ENCODE results near the gene IL17RE. TPM values are rescaled to one million over a fixed set of nuclear protein-coding genes. Genes with fewer than 3 reads are reported as not detected.

The IL17RE gene
- total and polyA plus RNA-seq, 2 of the 13 experiments (the other 11 are each of a cell fraction or from before 2014, with no cell fraction given), result 14.5 to 24.1 TPM

DNA sequence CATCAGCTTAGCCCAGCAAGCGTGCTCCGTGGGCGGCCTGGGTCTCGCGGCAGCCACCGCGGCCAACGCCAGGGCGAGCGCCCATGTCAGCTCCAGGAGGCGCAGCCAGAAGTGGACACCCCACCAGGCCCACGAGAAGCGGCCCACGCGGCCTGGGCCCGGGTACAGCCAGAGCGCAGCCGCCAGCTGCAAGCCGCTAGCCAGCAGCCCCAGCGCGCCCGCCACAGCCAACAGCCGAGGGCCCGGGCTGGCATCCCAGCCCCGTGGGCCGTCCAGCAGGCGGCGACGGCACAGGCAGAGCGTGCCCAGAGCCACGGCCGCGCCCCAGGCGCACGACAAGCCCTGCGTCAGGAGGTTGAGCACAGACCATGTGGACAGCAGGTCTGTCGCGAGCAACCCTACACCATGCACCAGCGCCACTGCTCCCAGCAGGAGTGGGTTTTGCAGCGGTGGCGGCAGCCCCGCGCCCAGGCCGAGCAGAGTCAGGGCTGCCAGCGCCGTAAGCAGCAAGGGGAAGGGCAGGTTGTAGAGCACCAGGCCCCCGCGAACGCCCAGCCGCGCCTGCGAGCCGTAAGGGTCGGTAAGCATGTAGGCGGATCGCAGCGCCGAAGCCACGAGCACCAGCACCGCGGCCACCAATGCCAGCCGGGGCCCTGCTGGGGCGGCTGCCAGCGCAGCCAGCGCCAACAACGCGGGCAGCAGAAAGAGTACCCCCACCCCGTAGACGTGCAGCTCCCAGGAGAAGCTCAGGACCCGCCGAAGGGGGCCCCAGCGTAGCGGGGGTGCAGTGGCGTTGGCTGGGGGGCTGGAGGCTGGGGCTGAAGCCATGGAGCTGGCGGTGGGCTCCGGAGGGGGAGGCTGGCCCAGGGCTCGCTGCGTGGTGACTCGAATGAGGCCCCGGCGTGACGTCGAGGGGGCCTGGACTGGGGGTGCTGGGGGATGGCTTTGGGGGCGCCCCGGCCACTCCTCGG lies 44.7 kb downstream of the IL17RE start (continued):
- TF ChIP-seq MTA3 (CRISPR knock-in tag; IDR thresholded peaks at IDR 0.05) (no peak), ZNF556 (CRISPR knock-in tag; IDR thresholded peaks at IDR 0.05; ENCODE audit: borderline replicate concordance) (peak; percentile 64; the same call in 1 of the 2 replicates), ZSCAN25 (CRISPR knock-in tag; IDR thresholded peaks at IDR 0.05) (0 out of 2 replicates have a peak, but pooled peaks have one; percentile 83), BRF2 (CRISPR knock-in tag; IDR thresholded peaks at IDR 0.05) (peak; percentile 81; the same call in 1 of the 2 replicates), TFDP1 (CRISPR knock-in tag; IDR thresholded peaks at IDR 0.05; ENCODE audit: borderline replicate concordance) (peak; percentile 80), SKI (IDR thresholded peaks at IDR 0.05; ENCODE audit: partially characterized antibody) (peak; percentile 61), ZNF251 (CRISPR knock-in tag; IDR thresholded peaks at IDR 0.05) (no peak), CBX2 (IDR thresholded peaks at IDR 0.05; ENCODE audit: low read depth, low read length) (no peak), CBX2 (CRISPR knock-in tag; IDR thresholded peaks at IDR 0.05; ENCODE audit: low read depth) (no peak; the same call in 1 of the 2 replicates), NCOA2 (CRISPR knock-in tag; IDR thresholded peaks at IDR 0.05) (0 out of 2 replicates have a peak, but pooled peaks have one; percentile 18), PAWR (CRISPR knock-in tag; IDR thresholded peaks at IDR 0.05; ENCODE audit: borderline replicate concordance) (no peak), ZNF224 (CRISPR knock-in tag; IDR thresholded peaks at IDR 0.05) (no peak), ZFP36L2 (CRISPR knock-in tag; IDR thresholded peaks at IDR 0.05) (no peak), ZNF121 (CRISPR knock-in tag; IDR thresholded peaks at IDR 0.05) (peak; percentile 67; the same call in 1 of the 2 replicates)
- TF ChIP-seq, protein P1, sequence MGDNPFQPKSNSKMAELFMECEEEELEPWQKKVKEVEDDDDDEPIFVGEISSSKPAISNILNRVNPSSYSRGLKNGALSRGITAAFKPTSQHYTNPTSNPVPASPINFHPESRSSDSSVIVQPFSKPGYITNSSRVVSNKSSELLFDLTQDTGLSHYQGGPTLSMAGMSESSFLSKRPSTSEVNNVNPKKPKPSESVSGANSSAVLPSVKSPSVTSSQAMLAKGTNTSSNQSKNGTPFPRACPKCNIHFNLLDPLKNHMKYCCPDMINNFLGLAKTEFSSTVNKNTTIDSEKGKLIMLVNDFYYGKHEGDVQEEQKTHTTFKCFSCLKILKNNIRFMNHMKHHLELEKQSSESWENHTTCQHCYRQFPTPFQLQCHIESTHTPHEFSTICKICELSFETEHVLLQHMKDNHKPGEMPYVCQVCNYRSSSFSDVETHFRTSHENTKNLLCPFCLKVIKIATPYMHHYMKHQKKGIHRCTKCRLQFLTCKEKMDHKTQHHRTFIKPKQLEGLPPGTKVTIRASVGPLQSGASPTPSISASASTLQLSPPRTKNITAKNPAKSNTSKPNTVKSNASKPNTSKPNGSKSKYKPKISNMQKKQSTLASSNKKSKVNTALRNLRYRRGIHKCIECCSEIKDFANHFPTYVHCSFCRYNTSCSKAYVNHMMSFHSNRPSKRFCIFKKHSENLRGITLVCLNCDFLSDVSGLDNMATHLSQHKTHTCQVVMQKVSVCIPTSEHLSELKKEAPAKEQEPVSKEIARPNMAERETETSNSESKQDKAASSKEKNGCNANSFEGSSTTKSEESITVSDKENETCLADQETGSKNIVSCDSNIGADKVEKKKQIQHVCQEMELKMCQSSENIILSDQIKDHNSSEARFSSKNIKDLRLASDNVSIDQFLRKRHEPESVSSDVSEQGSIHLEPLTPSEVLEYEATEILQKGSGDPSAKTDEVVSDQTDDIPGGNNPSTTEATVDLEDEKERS (CRISPR knock-in tag; IDR thresholded peaks at IDR 0.05), result no peak; the same call in 1 of the 2 replicates
- TF ChIP-seq, protein P2, sequence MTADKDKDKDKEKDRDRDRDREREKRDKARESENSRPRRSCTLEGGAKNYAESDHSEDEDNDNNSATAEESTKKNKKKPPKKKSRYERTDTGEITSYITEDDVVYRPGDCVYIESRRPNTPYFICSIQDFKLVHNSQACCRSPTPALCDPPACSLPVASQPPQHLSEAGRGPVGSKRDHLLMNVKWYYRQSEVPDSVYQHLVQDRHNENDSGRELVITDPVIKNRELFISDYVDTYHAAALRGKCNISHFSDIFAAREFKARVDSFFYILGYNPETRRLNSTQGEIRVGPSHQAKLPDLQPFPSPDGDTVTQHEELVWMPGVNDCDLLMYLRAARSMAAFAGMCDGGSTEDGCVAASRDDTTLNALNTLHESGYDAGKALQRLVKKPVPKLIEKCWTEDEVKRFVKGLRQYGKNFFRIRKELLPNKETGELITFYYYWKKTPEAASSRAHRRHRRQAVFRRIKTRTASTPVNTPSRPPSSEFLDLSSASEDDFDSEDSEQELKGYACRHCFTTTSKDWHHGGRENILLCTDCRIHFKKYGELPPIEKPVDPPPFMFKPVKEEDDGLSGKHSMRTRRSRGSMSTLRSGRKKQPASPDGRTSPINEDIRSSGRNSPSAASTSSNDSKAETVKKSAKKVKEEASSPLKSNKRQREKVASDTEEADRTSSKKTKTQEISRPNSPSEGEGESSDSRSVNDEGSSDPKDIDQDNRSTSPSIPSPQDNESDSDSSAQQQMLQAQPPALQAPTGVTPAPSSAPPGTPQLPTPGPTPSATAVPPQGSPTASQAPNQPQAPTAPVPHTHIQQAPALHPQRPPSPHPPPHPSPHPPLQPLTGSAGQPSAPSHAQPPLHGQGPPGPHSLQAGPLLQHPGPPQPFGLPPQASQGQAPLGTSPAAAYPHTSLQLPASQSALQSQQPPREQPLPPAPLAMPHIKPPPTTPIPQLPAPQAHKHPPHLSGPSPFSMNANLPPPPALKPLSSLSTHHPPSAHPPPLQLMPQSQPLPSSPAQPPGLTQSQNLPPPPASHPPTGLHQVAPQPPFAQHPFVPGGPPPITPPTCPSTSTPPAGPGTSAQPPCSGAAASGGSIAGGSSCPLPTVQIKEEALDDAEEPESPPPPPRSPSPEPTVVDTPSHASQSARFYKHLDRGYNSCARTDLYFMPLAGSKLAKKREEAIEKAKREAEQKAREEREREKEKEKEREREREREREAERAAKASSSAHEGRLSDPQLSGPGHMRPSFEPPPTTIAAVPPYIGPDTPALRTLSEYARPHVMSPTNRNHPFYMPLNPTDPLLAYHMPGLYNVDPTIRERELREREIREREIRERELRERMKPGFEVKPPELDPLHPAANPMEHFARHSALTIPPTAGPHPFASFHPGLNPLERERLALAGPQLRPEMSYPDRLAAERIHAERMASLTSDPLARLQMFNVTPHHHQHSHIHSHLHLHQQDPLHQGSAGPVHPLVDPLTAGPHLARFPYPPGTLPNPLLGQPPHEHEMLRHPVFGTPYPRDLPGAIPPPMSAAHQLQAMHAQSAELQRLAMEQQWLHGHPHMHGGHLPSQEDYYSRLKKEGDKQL (CRISPR knock-in tag; IDR thresholded peaks at IDR 0.05; ENCODE audit: low read depth), result peak; percentile 18; the same call in 1 of the 2 replicates

All from HepG2 (cell line).